ENCODE results near the gene NEAT1.
A peak's percentile ranks its signal among the peaks of the same experiment; 100 is the strongest.

NEAT1 gene

GRCh38 chr11:65382804-65383368 is 39.7 kb upstream of the NEAT1 start:
- DNase-seq (ENCODE audit: low read depth, low spot score), result no peak
- Histone ChIP-seq H3K4me3 (ENCODE audit: insufficient read length, low read depth) (peak overlapping the region; percentile 31), H3K36me3 (ENCODE audit: insufficient read depth, insufficient read length, low read length) (peaks cover 3% of the 10 kb centered on the region), H3K9ac (ENCODE audit: insufficient read length, low read depth) (peak overlapping the region; percentile 81), H3K27me3 (ENCODE audit: insufficient read depth, insufficient read length) (no peaks in the 10 kb centered on the region), H3K4me1 (ENCODE audit: insufficient read depth, insufficient read length) (peaks cover 17% of the 10 kb centered on the region), H3K9me3 (ENCODE audit: insufficient read depth, low read length) (no peaks in the 10 kb centered on the region)
- TF ChIP-seq SUZ12 (IDR thresholded peaks at IDR 0.05; ENCODE audit: extremely low read depth, insufficient read depth, insufficient read length) (no peak), ZNF274 (IDR thresholded peaks at IDR 0.05; ENCODE audit: low read depth, low read length) (no peak), YY1 (IDR thresholded peaks at IDR 0.05; ENCODE audit: insufficient read depth, insufficient read length) (no peak)

- no peak overlapping the region for H3K4me3 ChIP-seq (ENCODE audit: insufficient read length, low read depth)
- H3K27me3 ChIP-seq (ENCODE audit: insufficient read depth, insufficient read length), result no peaks in the 10 kb centered on the region
- no peak overlapping the region for H3K9ac ChIP-seq (ENCODE audit: insufficient read length, low read depth)
- no peak for DNase-seq (ENCODE audit: low read depth, low spot score)
- TF ChIP-seq YY1 (IDR thresholded peaks at IDR 0.05; ENCODE audit: insufficient read depth, insufficient read length), result no peak
- TF ChIP-seq SUZ12 (IDR thresholded peaks at IDR 0.05; ENCODE audit: extremely low read depth, insufficient read depth, insufficient read length), result no peak
- no peak for TF ChIP-seq ZNF274 (IDR thresholded peaks at IDR 0.05; ENCODE audit: low read depth, low read length)
- peaks cover 17% of the 10 kb centered on the region for H3K4me1 ChIP-seq (ENCODE audit: insufficient read depth, insufficient read length)
- H3K36me3 ChIP-seq (ENCODE audit: insufficient read depth, insufficient read length, low read length), result peaks cover 11% of the 10 kb centered on the region
- no peaks in the 10 kb centered on the region for H3K9me3 ChIP-seq (ENCODE audit: insufficient read depth, low read length)
These were observed 38.8 kb upstream of the NEAT1 start for GRCh38 chr11:65383778-65384177.

GRCh38 chr11:65384301-65384889 is 38.2 kb upstream of the NEAT1 start:
- Histone ChIP-seq H3K4me3 (ENCODE audit: insufficient read length, low read depth) (no peak overlapping the region), H3K4me1 (ENCODE audit: insufficient read depth, insufficient read length) (peaks cover 20% of the 10 kb centered on the region), H3K27me3 (ENCODE audit: insufficient read depth, insufficient read length) (no peaks in the 10 kb centered on the region), H3K36me3 (ENCODE audit: insufficient read depth, insufficient read length, low read length) (peaks cover 18% of the 10 kb centered on the region), H3K9me3 (ENCODE audit: insufficient read depth, low read length) (no peaks in the 10 kb centered on the region), H3K9ac (ENCODE audit: insufficient read length, low read depth) (peak overlapping the region; percentile 51)
- DNase-seq (ENCODE audit: low read depth, low spot score), result no peak
- no peak for TF ChIP-seq SUZ12 (IDR thresholded peaks at IDR 0.05; ENCODE audit: extremely low read depth, insufficient read depth, insufficient read length)
- TF ChIP-seq YY1 (IDR thresholded peaks at IDR 0.05; ENCODE audit: insufficient read depth, insufficient read length), result no peak
- no peak for TF ChIP-seq ZNF274 (IDR thresholded peaks at IDR 0.05; ENCODE audit: low read depth, low read length)

GRCh38 chr11:65386307-65387140 is 36.1 kb upstream of the NEAT1 start, which contains the start of gene FRMD8:
Gene FRMD8 (plus strand): TSS chr11:65386637. CDS start chr11:65387037, 400 bp downstream.
- no peaks in the 10 kb centered on the region for H3K27me3 ChIP-seq (ENCODE audit: insufficient read depth, insufficient read length)
- no peaks in the 10 kb centered on the region for H3K9me3 ChIP-seq (ENCODE audit: insufficient read depth, low read length)
- TF ChIP-seq YY1 (IDR thresholded peaks at IDR 0.05; ENCODE audit: insufficient read depth, insufficient read length) (no peak), ZNF274 (IDR thresholded peaks at IDR 0.05; ENCODE audit: low read depth, low read length) (no peak), SUZ12 (IDR thresholded peaks at IDR 0.05; ENCODE audit: extremely low read depth, insufficient read depth, insufficient read length) (no peak)
- peaks cover 29% of the 10 kb centered on the region for H3K36me3 ChIP-seq (ENCODE audit: insufficient read depth, insufficient read length, low read length)
- H3K4me3 ChIP-seq (ENCODE audit: insufficient read length, low read depth), result peak within 1 kb of the TSS; percentile 86
- no peak for DNase-seq (ENCODE audit: low read depth, low spot score)
- peak within 1 kb of the TSS; percentile 98 for H3K9ac ChIP-seq (ENCODE audit: insufficient read length, low read depth)
- peaks cover 38% of the 10 kb centered on the region for H3K4me1 ChIP-seq (ENCODE audit: insufficient read depth, insufficient read length)

GRCh38 chr11:65388731-65389130 is 33.9 kb upstream of the NEAT1 start:
- no peak overlapping the region for H3K9ac ChIP-seq (ENCODE audit: insufficient read length, low read depth)
- H3K4me1 ChIP-seq (ENCODE audit: insufficient read depth, insufficient read length), result peaks cover 46% of the 10 kb centered on the region
- TF ChIP-seq YY1 (IDR thresholded peaks at IDR 0.05; ENCODE audit: insufficient read depth, insufficient read length) (no peak), ZNF274 (IDR thresholded peaks at IDR 0.05; ENCODE audit: low read depth, low read length) (no peak), SUZ12 (IDR thresholded peaks at IDR 0.05; ENCODE audit: extremely low read depth, insufficient read depth, insufficient read length) (no peak)
- peaks cover 51% of the 10 kb centered on the region for H3K36me3 ChIP-seq (ENCODE audit: insufficient read depth, insufficient read length, low read length)
- H3K27me3 ChIP-seq (ENCODE audit: insufficient read depth, insufficient read length), result no peaks in the 10 kb centered on the region
- no peak for DNase-seq (ENCODE audit: low read depth, low spot score)
- H3K9me3 ChIP-seq (ENCODE audit: insufficient read depth, low read length), result no peaks in the 10 kb centered on the region
- H3K4me3 ChIP-seq (ENCODE audit: insufficient read length, low read depth), result no peak overlapping the region

GRCh38 chr11:65389294-65389980 is 33.2 kb upstream of the NEAT1 start:
- no peak overlapping the region for H3K9ac ChIP-seq (ENCODE audit: insufficient read length, low read depth)
- H3K4me3 ChIP-seq (ENCODE audit: insufficient read length, low read depth), result no peak overlapping the region
- H3K4me1 ChIP-seq (ENCODE audit: insufficient read depth, insufficient read length), result peaks cover 46% of the 10 kb centered on the region

More at GRCh38 chr11:65389294-65389980, 33.2 kb upstream of the NEAT1 start:
- no peak for DNase-seq (ENCODE audit: low read depth, low spot score)
- peaks cover 58% of the 10 kb centered on the region for H3K36me3 ChIP-seq (ENCODE audit: insufficient read depth, insufficient read length, low read length)
- H3K9me3 ChIP-seq (ENCODE audit: insufficient read depth, low read length), result no peaks in the 10 kb centered on the region
- no peak for TF ChIP-seq SUZ12 (IDR thresholded peaks at IDR 0.05; ENCODE audit: extremely low read depth, insufficient read depth, insufficient read length)
- no peaks in the 10 kb centered on the region for H3K27me3 ChIP-seq (ENCODE audit: insufficient read depth, insufficient read length)
